B cell (primary cell): ENCODE data around the gene CDK12. TPM values are rescaled to one million over a fixed set of nuclear protein-coding genes. Genes with fewer than 3 reads are reported as not detected.

Experiments
- ATAC-seq: fragments of 200-7000 bp; cut with Tn5 transposase; one replicate; pipeline ENCODE4 v1.10.0; 2021; ENCODE audit warnings: low read depth, mild to moderate bottlenecking, moderate number of reproducible peaks, moderate library complexity
- CTCF ChIA-PET: fragments of 350-600 bp; sonication (Branson Sonifier 250); formaldehyde crosslinking; loops from one replicate; lab custom pipeline; 2021; ENCODE audit warnings: antibody characterized with exemption, inconsistent platforms; lab: Charles Lee
- POLR2A ChIA-PET: fragments of 350-600 bp; sonication (Branson Sonifier 250); formaldehyde crosslinking; loops from one replicate; lab custom pipeline; 2021; ENCODE audit warnings: antibody characterized with exemption; lab: Charles Lee
- DNase-seq: peaks from one replicate; pipeline ENCODE4 v3.0.0; 2013
- H2AFZ ChIP-seq: 2 replicates; pipeline ENCODE4 v1.6.1; 2012; ENCODE audit warnings: mild to moderate bottlenecking, low read depth, low read length; ENCODE audit not compliant: insufficient read depth, poor library complexity, severe bottlenecking
- H3K27ac ChIP-seq, 2 donors: 1 replicate in 1 of 2; 2 replicates in 1 of 2; pipeline ENCODE4 v1.5.1; 2012 to 2013; ENCODE audit warnings: low read length in 2 of 2, mild to moderate bottlenecking in 2 of 2, moderate library complexity in 1 of 2
- H3K27me3 ChIP-seq, 4 experiments: fragments of 200-600 bp in 1 of 4; sonication (generic) in 1 of 4; replicated peaks in 1 of 4; 1 replicate in 2 of 4; 2 replicates in 2 of 4; pipeline versions ENCODE4 v1.6.1 to v1.7.0; 2013 to 2016; ENCODE audit warnings: low read length in 3 of 4, mild to moderate bottlenecking in 2 of 4, mixed read lengths in 1 of 4, moderate library complexity in 1 of 4; ENCODE audit not compliant: insufficient read depth in 4 of 4, control insufficient read depth in 3 of 4; ENCODE audit errors: control extremely low read depth in 1 of 4
- H3K36me3 ChIP-seq, 2 experiments: replicated peaks in 1 of 2; 1 replicate in 1 of 2; 2 replicates in 1 of 2; pipeline versions ENCODE4 v1.6.1 to v1.7.1; 2013; ENCODE audit warnings: low read length in 1 of 2; ENCODE audit not compliant: insufficient read depth in 2 of 2, control insufficient read depth in 1 of 2; ENCODE audit errors: control extremely low read depth in 1 of 2, extremely low read depth in 1 of 2
- H3K4me1 ChIP-seq, 2 donors: fragments of 200-600 bp in 1 of 2; sonication (generic) in 1 of 2; 1 replicate in 1 of 2; 2 replicates in 1 of 2; pipeline versions ENCODE4 v1.5.1 to v1.6.1; 2013 to 2017; ENCODE audit warnings: low read length in 2 of 2; ENCODE audit not compliant: control insufficient read depth in 2 of 2, insufficient read depth in 2 of 2
- H3K4me2 ChIP-seq: replicated peaks from 2 replicates; pipeline ENCODE3; 2012; ENCODE audit warnings: mild to moderate bottlenecking, low read depth, low read length; ENCODE audit not compliant: poor library complexity, severe bottlenecking
- H3K4me3 ChIP-seq, 5 experiments: fragments of 200-600 bp in 1 of 5; sonication (generic) in 1 of 5; 1 replicate in 3 of 5; 2 replicates in 2 of 5; pipeline versions ENCODE4 v1.5.1 to v1.7.0; 2011 to 2016; ENCODE audit warnings: low read length in 4 of 5, mild to moderate bottlenecking in 4 of 5, low read depth in 2 of 5, control low read depth in 1 of 5, moderate library complexity in 1 of 5; ENCODE audit not compliant: insufficient read depth in 1 of 5; ENCODE audit errors: control extremely low read depth in 1 of 5, extremely low read depth in 1 of 5
- H3K79me2 ChIP-seq: fragments of 200-600 bp; sonication (generic); one replicate; pipeline ENCODE4 v1.6.0; 2016; ENCODE audit warnings: low read length; ENCODE audit not compliant: control insufficient read depth, insufficient read depth
- H3K9ac ChIP-seq: fragments of 200-600 bp; sonication (generic); 2 replicates; pipeline ENCODE4 v1.6.1; 2017; ENCODE audit warnings: mild to moderate bottlenecking, low read length, moderate library complexity
- H3K9me3 ChIP-seq, 3 donors: one replicate each; pipeline versions ENCODE4 v1.6.1 to v1.7.1; 2013; ENCODE audit warnings: low read length in 2 of 3; ENCODE audit not compliant: control insufficient read depth in 2 of 3, insufficient read depth in 1 of 3; ENCODE audit errors: control extremely low read depth in 1 of 3
- H4K20me1 ChIP-seq: 2 replicates; pipeline ENCODE4 v1.6.0; 2012; ENCODE audit warnings: mild to moderate bottlenecking, low read length; ENCODE audit not compliant: insufficient read depth, control insufficient read depth, poor library complexity, severe bottlenecking
- H3K27ac Mint-ChIP-seq: one replicate; pipeline ENCODE4 v1.8.0; 2021; ENCODE audit warnings: mixed read lengths
- H3K27me3 Mint-ChIP-seq: one replicate; pipeline ENCODE4 v1.8.0; 2021; ENCODE audit warnings: mixed read lengths
- H3K4me1 Mint-ChIP-seq: one replicate; pipeline ENCODE4 v1.8.0; 2021; ENCODE audit warnings: mixed read lengths
- H3K4me3 Mint-ChIP-seq: one replicate; pipeline ENCODE4 v1.8.0; 2021; ENCODE audit warnings: mixed read lengths
- H3K9me3 Mint-ChIP-seq: one replicate; pipeline ENCODE4 v1.8.0; 2022; ENCODE audit warnings: mixed read lengths; ENCODE audit not compliant: insufficient read depth
- WGBS: methylation state at CpG from one replicate; pipeline ENCODE4 v1.1.5; 2013; ENCODE audit warnings: missing lambda C conversion rate; ENCODE audit not compliant: insufficient coverage; 5-methylcytosine and 5-hydroxymethylcytosine counted together
- intact Hi-C: fragments of 100-400 bp; cut with micrococcal nuclease; formaldehyde crosslinking; loops from one replicate; pipeline ENCODE4 v1.10.0; 2022
- polyA plus RNA-seq: library from polyadenylated mRNA; depleted of rRNA; stranded (reverse); fragments of >200 nt; gene quantifications from 2 replicates; pipeline ENCODE4 v1.2.3, GENCODE V29; 2012
- small RNA-seq: library from RNA; depleted of rRNA; stranded (forward); fragments of <200 nt; gene quantifications from one replicate; pipeline ENCODE3, GENCODE V24; 2012; ENCODE audit warnings: low replicate concordance, low read depth; ENCODE audit not compliant: insufficient read length
- total RNA-seq, 2 donors: library from RNA; stranded (reverse); fragments of 120-200 nt in 1 of 2; gene quantifications; 1 replicate in 1 of 2; 2 replicates in 1 of 2; pipeline versions ENCODE4 v1.2.3 to v1.2.4, GENCODE V29; 2013 to 2022
- TF ChIP-seq, protein P1 (sequence below): fragments of 200-600 bp; IDR thresholded peaks from one replicate; pipeline ENCODE4 v1.8.0; 2022; ENCODE audit warnings: antibody characterized with exemption, mild to moderate bottlenecking

CDK12 gene
- total and polyA plus RNA-seq, 2 donors (not counting 1 experiment from before 2014, with no cell fraction given): 29.8 to 117 TPM

GRCh38 chr17:39582658-39583057, 121.4 kb downstream of the CDK12 start:
- CTCF ChIA-PET: interaction anchor here (0.7 kb wide), 1 partner anchor 1076 kb away, joined by 3 read pairs; no protein-coding TSS in a partner anchor

More at GRCh38 chr17:39582658-39583057, 121.4 kb downstream of the CDK12 start:
- TF ChIP-seq, protein P1, sequence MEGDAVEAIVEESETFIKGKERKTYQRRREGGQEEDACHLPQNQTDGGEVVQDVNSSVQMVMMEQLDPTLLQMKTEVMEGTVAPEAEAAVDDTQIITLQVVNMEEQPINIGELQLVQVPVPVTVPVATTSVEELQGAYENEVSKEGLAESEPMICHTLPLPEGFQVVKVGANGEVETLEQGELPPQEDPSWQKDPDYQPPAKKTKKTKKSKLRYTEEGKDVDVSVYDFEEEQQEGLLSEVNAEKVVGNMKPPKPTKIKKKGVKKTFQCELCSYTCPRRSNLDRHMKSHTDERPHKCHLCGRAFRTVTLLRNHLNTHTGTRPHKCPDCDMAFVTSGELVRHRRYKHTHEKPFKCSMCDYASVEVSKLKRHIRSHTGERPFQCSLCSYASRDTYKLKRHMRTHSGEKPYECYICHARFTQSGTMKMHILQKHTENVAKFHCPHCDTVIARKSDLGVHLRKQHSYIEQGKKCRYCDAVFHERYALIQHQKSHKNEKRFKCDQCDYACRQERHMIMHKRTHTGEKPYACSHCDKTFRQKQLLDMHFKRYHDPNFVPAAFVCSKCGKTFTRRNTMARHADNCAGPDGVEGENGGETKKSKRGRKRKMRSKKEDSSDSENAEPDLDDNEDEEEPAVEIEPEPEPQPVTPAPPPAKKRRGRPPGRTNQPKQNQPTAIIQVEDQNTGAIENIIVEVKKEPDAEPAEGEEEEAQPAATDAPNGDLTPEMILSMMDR: no peak
- intact Hi-C loops: no loop called here
- no peak overlapping the region for H3K27ac ChIP-seq
- H3K4me1 ChIP-seq: no peaks in the 10 kb centered on the region
- H2AFZ ChIP-seq: no peak overlapping the region
- no peak overlapping the region for H3K4me2 ChIP-seq
- H4K20me1 ChIP-seq: no peaks in the 10 kb centered on the region
- WGBS: 75% methylated on average over 1 of the region's 2 CpGs
- no peak overlapping the region for H3K9ac ChIP-seq
- H3K79me2 ChIP-seq: no peaks in the 10 kb centered on the region
- no peak overlapping the region for H3K4me3 ChIP-seq
- no peak for ATAC-seq
- H3K9me3 ChIP-seq: no peaks in the 10 kb centered on the region
- H3K4me1 Mint-ChIP-seq: no peaks in the 10 kb centered on the region
- peaks cover 10% of the 10 kb centered on the region for H3K27me3 Mint-ChIP-seq
- no peak overlapping the region for H3K27ac Mint-ChIP-seq
- no peaks in the 10 kb centered on the region for H3K9me3 Mint-ChIP-seq
- POLR2A ChIA-PET: no interaction called here
- DNase-seq: no peak
- H3K4me3 Mint-ChIP-seq: no peak overlapping the region
- no peaks in the 10 kb centered on the region for H3K36me3 ChIP-seq
- peaks cover 0 to 4% (median 0%) of the 10 kb centered on the region in 4 experiments for H3K27me3 ChIP-seq

Small RNAs within 50 kb of the gene (small RNA-seq; reads per million reads assigned to genes)
- gene RNU6-233P: not detected

Other genes with a start within 250 kb of the CDK12 start
- 0.10 TPM in 1 of 2 replicates, not detected in the other for gene STAC2, start 235.5 kb upstream of the CDK12 start, total RNA-seq
- gene STAC2, start 235.5 kb upstream of the CDK12 start, polyA plus RNA-seq: 0.04 TPM in 1 of 2 replicates, not detected in the other
- 36.2 and 38.1 TPM in 2 replicates for gene FBXL20, start 59.9 kb upstream of the CDK12 start, total RNA-seq
- 6.1 and 7.6 TPM in 2 replicates for gene FBXL20, start 59.9 kb upstream of the CDK12 start, polyA plus RNA-seq
- gene MED1, start 10.2 kb upstream of the CDK12 start, total RNA-seq: 56.9 and 59.1 TPM in 2 replicates
- gene MED1, start 10.2 kb upstream of the CDK12 start, polyA plus RNA-seq: 11.1 and 13.1 TPM in 2 replicates
- gene NEUROD2, start 146.4 kb downstream of the CDK12 start, total RNA-seq: not detected in 2 replicates
- 0.04 and 0.06 TPM in 2 replicates for gene NEUROD2, start 146.4 kb downstream of the CDK12 start, polyA plus RNA-seq
- gene PPP1R1B, start 165.5 kb downstream of the CDK12 start, total RNA-seq: not detected in 2 replicates
- not detected in 2 replicates for gene PPP1R1B, start 165.5 kb downstream of the CDK12 start, polyA plus RNA-seq
- gene STARD3, start 175.7 kb downstream of the CDK12 start, total RNA-seq: 93.1 and 101 TPM in 2 replicates
- 209 and 231 TPM in 2 replicates for gene STARD3, start 175.7 kb downstream of the CDK12 start, polyA plus RNA-seq
- 4.2 and 5.1 TPM in 2 replicates for gene TCAP, start 203.9 kb downstream of the CDK12 start, total RNA-seq
- 3.8 and 5.2 TPM in 2 replicates for gene TCAP, start 203.9 kb downstream of the CDK12 start, polyA plus RNA-seq
- 0.39 and 0.76 TPM in 2 replicates for gene PNMT, start 207.0 kb downstream of the CDK12 start, total RNA-seq
- 0.13 and 0.87 TPM in 2 replicates for gene PNMT, start 207.0 kb downstream of the CDK12 start, polyA plus RNA-seq
- gene PGAP3, start 226.6 kb downstream of the CDK12 start, total RNA-seq: 34.3 and 36.9 TPM in 2 replicates
- 27.4 and 38.1 TPM in 2 replicates for gene PGAP3, start 226.6 kb downstream of the CDK12 start, polyA plus RNA-seq
- gene ERBB2, start 238.6 kb downstream of the CDK12 start, total RNA-seq: 8.4 TPM in 2 replicates
- gene ERBB2, start 238.6 kb downstream of the CDK12 start, polyA plus RNA-seq: 3.2 and 4.6 TPM in 2 replicates